PC-3 (cell line): ENCODE results near the gene CETN1. TPM values are rescaled to one million over a fixed set of nuclear protein-coding genes. Genes with fewer than 3 reads are reported as not detected.

Source experiments
- ATAC-seq: fragments of 200-7000 bp; cut with Tn5 transposase; 2 replicates; pipeline ENCODE4 v1.9.1; 2020; ENCODE audit warnings: mild to moderate bottlenecking, moderate library complexity
- BruUV-seq: library from RNA; stranded (reverse); fragments of 400-500 nt; replicated peaks from 2 replicates; lab custom pipeline; 2021; lab: Mats Ljungman, UMichigan
- CTCF ChIA-PET: fragments of 300-600 bp; sonication (Branson Sonifier 250); formaldehyde crosslinking; loops from one replicate; lab custom pipeline; 2022; ENCODE audit warnings: antibody characterized with exemption; lab: Charles Lee
- POLR2A ChIA-PET: fragments of 300-600 bp; sonication (Branson Sonifier 250); formaldehyde crosslinking; loops from one replicate; lab custom pipeline; 2022; ENCODE audit warnings: antibody characterized with exemption; ENCODE audit not compliant: unreplicated experiment; lab: Charles Lee
- DNase-seq: peaks from one replicate; pipeline ENCODE4 v3.0.0-alpha.2; 2015
- H2AFZ ChIP-seq: fragments of 300-600 bp; sonication (generic); 2 replicates; pipeline ENCODE4 v1.6.0; 2016; ENCODE audit warnings: antibody characterized with exemption, low read length
- H3F3A ChIP-seq: fragments of 300-600 bp; sonication (generic); one replicate; pipeline ENCODE4 v1.6.0; 2017; ENCODE audit warnings: antibody characterized with exemption, low read length, control low read depth, mild to moderate bottlenecking; ENCODE audit not compliant: unreplicated experiment
- H3K27ac ChIP-seq: fragments of 300-600 bp; sonication (generic); 2 replicates; pipeline ENCODE4 v1.5.1; 2016; ENCODE audit warnings: mild to moderate bottlenecking, low read length
- H3K27me3 ChIP-seq: fragments of 300-600 bp; sonication (generic); 2 replicates; pipeline ENCODE4 v1.6.1; 2016; ENCODE audit warnings: low read length, mixed read lengths
- H3K36me3 ChIP-seq: fragments of 300-600 bp; sonication (generic); 2 replicates; pipeline ENCODE4 v1.6.1; 2016; ENCODE audit warnings: low read depth, mixed run types, low read length, mixed read lengths
- H3K4me1 ChIP-seq: fragments of 300-600 bp; sonication (generic); 2 replicates; pipeline ENCODE4 v1.5.1; 2016; ENCODE audit warnings: low read length; ENCODE audit not compliant: insufficient read depth
- H3K4me2 ChIP-seq: fragments of 300-600 bp; sonication (generic); 2 replicates; pipeline ENCODE4 v1.6.0; 2016; ENCODE audit warnings: low read length
- H3K4me3 ChIP-seq: fragments of 300-600 bp; sonication (generic); 2 replicates; pipeline ENCODE4 v1.5.1; 2016; ENCODE audit warnings: mild to moderate bottlenecking, low read length, mixed read lengths
- H3K79me2 ChIP-seq: fragments of 300-600 bp; sonication (generic); 2 replicates; pipeline ENCODE4 v1.6.1; 2017; ENCODE audit warnings: low read length, mixed read lengths
- H3K9ac ChIP-seq: fragments of 300-600 bp; sonication (generic); 2 replicates; pipeline ENCODE4 v1.6.0; 2016; ENCODE audit warnings: mild to moderate bottlenecking, low read length
- H3K9me2 ChIP-seq: fragments of 300-600 bp; sonication (generic); replicated peaks from 2 replicates; pipeline ENCODE4 v1.6.1; 2016; ENCODE audit warnings: mixed run types, low read length, mixed read lengths
- H3K9me3 ChIP-seq: fragments of 300-600 bp; sonication (generic); 2 replicates; pipeline ENCODE4 v1.6.1; 2016; ENCODE audit warnings: low read length, mixed read lengths
- H4K20me1 ChIP-seq: fragments of 300-600 bp; sonication (generic); 2 replicates; pipeline ENCODE4 v1.6.1; 2016; ENCODE audit warnings: low read length, mixed read lengths
- CTCF ChIP-seq: fragments of 300-600 bp; sonication (generic); conservative IDR thresholded peaks from 2 replicates; pipeline ENCODE4 v1.5.1; 2017; ENCODE audit warnings: antibody characterized with exemption, low read depth, mild to moderate bottlenecking, low read length
- EZH2 ChIP-seq: fragments of 300-600 bp; sonication (generic); IDR thresholded peaks from one replicate; pipeline ENCODE4 v1.6.1; 2017; ENCODE audit warnings: antibody characterized with exemption, mild to moderate bottlenecking, low read length; ENCODE audit not compliant: unreplicated experiment
- EZH2phosphoT487 ChIP-seq: fragments of 300-600 bp; sonication (generic); IDR thresholded peaks from 2 replicates; pipeline ENCODE4 v1.6.1; 2018; ENCODE audit warnings: mild to moderate bottlenecking, antibody characterized with exemption, low read length, borderline replicate concordance
- intact Hi-C: fragments of 100-400 bp; cut with micrococcal nuclease; formaldehyde crosslinking; loops from 2 replicates; pipeline ENCODE4 v1.9.0; 2023
- total RNA-seq: library from RNA; depleted of rRNA; stranded (reverse); fragments of >200 nt; gene quantifications from 2 replicates; pipeline ENCODE4 v1.2.3, GENCODE V29; 2014; rRNA removed

The CETN1 gene
- total RNA-seq, 1 experiment from 2014 or later, result not detected

GRCh38 chr18:629269-630150, 49.3 kb downstream of the CETN1 start:
- Histone ChIP-seq H3K9ac (no peak overlapping the region), H3K36me3 (no peaks in the 10 kb centered on the region), H4K20me1 (no peaks in the 10 kb centered on the region), H3K9me3 (no peaks in the 10 kb centered on the region), H3K4me1 (peaks cover 1% of the 10 kb centered on the region), H3K79me2 (no peaks in the 10 kb centered on the region), H3K27me3 (peaks cover 6% of the 10 kb centered on the region; the same call in 1 of the 2 replicates), H3K27ac (no peak overlapping the region), H3F3A (no peaks in the 10 kb centered on the region), H3K4me3 (no peak overlapping the region), H2AFZ (no peak overlapping the region), H3K9me2 (no peaks in the 10 kb centered on the region), H3K4me2 (no peak overlapping the region)
- DNase-seq (no peak), ATAC-seq (peak; percentile 48; the same call in 1 of the 2 replicates)
- ChIA-PET CTCF (no interaction called here), POLR2A (no interaction called here)
- intact Hi-C loops, result no loop called here
- TF ChIP-seq EZH2 (no peak), CTCF (0 out of 2 replicates have a peak, but pooled peaks have one; percentile 34), EZH2phosphoT487 (no peak)
- no TSS peak for BruUV-seq

- Histone ChIP-seq H3K27me3 (peaks cover 6% of the 10 kb centered on the region; the same call in 1 of the 2 replicates), H2AFZ (no peak overlapping the region), H3K27ac (no peak overlapping the region), H3K4me2 (no peak overlapping the region), H3K4me1 (peaks cover 9% of the 10 kb centered on the region), H3K79me2 (no peaks in the 10 kb centered on the region), H3F3A (no peaks in the 10 kb centered on the region), H4K20me1 (no peaks in the 10 kb centered on the region), H3K9me3 (no peaks in the 10 kb centered on the region), H3K36me3 (no peaks in the 10 kb centered on the region), H3K4me3 (no peak overlapping the region), H3K9me2 (no peaks in the 10 kb centered on the region), H3K9ac (no peak overlapping the region)
- DNase-seq (no peak), ATAC-seq (no peak)
- POLR2A ChIA-PET, result no interaction called here
- no TSS peak for BruUV-seq
- CTCF ChIA-PET, result no interaction called here
- no peak for TF ChIP-seq EZH2
- TF ChIP-seq EZH2phosphoT487, result no peak
- TF ChIP-seq CTCF, result no peak
- intact Hi-C loops, result no loop called here
Measured at GRCh38 chr18:631560-631959, 51.4 kb downstream of the CETN1 start.

Other genes with a start within 250 kb of the CETN1 start
- 0.04 TPM in 1 of 2 replicates, not detected in the other for gene COLEC12, start 79.7 kb upstream of the CETN1 start, total RNA-seq
- gene CLUL1, start 16.6 kb downstream of the CETN1 start, total RNA-seq, result not detected in 2 replicates
- 63.2 and 69.7 TPM in 2 replicates for gene TYMS, start 77.3 kb downstream of the CETN1 start, total RNA-seq
- 44.2 and 61.0 TPM in 2 replicates for gene ENOSF1, start 132.2 kb downstream of the CETN1 start, total RNA-seq
- gene YES1, start 231.9 kb downstream of the CETN1 start, total RNA-seq, result 73.5 and 113 TPM in 2 replicates